ENCODE measurements around the gene EPHB3.

Gene EPHB3

DNA sequence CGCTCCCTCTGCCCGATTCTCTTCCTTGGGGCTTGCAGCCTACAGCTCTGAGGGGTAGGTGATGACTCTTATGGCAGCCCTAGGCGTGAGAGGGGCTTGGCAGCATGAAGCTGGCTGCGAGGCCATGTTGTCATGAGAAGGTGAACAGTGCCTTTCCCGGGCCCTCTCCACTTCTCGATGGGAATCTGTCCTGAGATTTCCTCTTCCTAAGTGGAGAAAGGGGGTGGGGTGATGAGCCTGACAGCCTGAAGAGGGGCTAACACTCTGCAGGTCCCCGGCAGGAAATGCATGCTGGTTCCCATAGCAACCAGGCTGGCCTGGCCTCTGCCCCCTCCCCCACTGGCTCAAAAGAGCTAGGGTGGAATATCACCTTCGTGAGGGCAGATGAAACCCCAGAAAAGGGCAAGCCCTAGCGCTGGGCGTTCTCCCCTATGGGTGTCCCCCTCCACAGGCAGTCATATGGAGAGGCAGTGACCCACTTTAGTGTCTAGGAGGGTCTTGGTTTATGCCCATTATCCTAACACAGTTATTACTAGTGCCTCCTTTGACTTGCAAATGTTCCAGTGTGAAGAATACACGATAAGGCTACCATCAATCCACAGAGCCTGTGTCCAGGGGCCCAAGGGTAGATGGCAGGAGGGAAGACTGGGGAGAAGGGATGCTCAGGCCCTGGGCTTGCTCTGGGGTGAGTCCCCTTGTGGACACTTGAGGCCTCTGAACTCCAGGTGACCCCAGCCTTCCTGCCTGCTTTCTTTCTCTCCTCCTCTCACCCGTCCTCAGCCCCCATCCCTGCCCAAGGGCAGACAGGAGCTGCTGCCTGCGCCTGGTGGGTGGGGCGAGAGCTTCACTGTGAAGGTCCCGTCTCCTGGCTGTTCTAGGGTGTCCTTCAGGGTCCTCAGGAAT is 13.2 kb downstream of the EPHB3 start:
- TF ChIP-seq GATA2 (IDR thresholded peaks at IDR 0.05; ENCODE audit: low read depth, low read length) (no peak), GATA3 (IDR thresholded peaks at IDR 0.05; ENCODE audit: low read depth, low read length) (no peak)

DNA sequence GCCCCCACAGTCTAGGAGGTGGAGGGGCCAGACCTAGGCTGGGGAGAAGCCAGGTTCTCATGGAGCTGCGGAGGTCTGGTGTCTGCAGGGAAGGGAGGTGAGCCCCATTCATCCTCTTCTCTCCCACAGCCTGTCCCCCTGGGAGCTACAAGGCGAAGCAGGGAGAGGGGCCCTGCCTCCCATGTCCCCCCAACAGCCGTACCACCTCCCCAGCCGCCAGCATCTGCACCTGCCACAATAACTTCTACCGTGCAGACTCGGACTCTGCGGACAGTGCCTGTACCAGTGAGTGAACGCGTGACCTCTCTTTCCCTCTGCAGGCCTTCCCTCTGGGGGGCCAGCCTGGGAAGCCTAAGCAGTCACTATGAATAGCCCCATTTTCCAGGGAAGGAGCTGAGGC is 14.1 kb downstream of the EPHB3 start:
- no peak for TF ChIP-seq GATA2 (IDR thresholded peaks at IDR 0.05; ENCODE audit: low read depth, low read length)
- TF ChIP-seq GATA3 (IDR thresholded peaks at IDR 0.05; ENCODE audit: low read depth, low read length): no peak

GRCh38 chr3:184576457-184577240 is 15.1 kb downstream of the EPHB3 start:
- no peak for TF ChIP-seq GATA3 (IDR thresholded peaks at IDR 0.05; ENCODE audit: low read depth, low read length)
- no peak for TF ChIP-seq GATA2 (IDR thresholded peaks at IDR 0.05; ENCODE audit: low read depth, low read length)

GRCh38 chr3:184577546-184577945 is 16.0 kb downstream of the EPHB3 start:
- TF ChIP-seq GATA3 (IDR thresholded peaks at IDR 0.05; ENCODE audit: low read depth, low read length): no peak
- TF ChIP-seq GATA2 (IDR thresholded peaks at IDR 0.05; ENCODE audit: low read depth, low read length): no peak

GRCh38 chr3:184578218-184578617 is 16.6 kb downstream of the EPHB3 start:
- no peak for TF ChIP-seq GATA3 (IDR thresholded peaks at IDR 0.05; ENCODE audit: low read depth, low read length)
- no peak for TF ChIP-seq GATA2 (IDR thresholded peaks at IDR 0.05; ENCODE audit: low read depth, low read length)

DNA sequence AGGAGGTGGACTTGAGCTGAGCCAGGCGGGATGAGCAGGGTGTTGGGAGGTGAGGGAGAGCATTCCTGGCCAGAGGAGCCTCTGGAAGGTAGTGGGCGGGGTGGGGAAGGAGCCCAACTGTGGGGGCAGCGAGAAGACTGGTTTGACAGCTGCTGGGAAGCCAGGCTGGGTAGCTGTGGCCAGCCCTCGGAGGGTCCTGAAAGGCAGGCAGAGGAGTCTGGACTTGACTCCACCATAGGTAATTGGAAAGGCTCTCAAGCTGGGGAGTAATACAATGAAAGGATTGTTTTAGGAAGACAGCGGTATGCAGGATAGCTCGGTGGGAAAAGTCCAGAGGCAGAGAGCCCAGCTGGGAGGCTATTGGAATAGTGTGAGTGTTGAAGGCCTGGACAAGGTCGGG is 17.2 kb downstream of the EPHB3 start:
- TF ChIP-seq GATA3 (IDR thresholded peaks at IDR 0.05; ENCODE audit: low read depth, low read length) (no peak), GATA2 (IDR thresholded peaks at IDR 0.05; ENCODE audit: low read depth, low read length) (no peak)

- TF ChIP-seq GATA2 (IDR thresholded peaks at IDR 0.05; ENCODE audit: low read depth, low read length) (no peak), GATA3 (IDR thresholded peaks at IDR 0.05; ENCODE audit: low read depth, low read length) (no peak)
These were observed 17.9 kb downstream of the EPHB3 start for GRCh38 chr3:184579513-184579912.

DNA sequence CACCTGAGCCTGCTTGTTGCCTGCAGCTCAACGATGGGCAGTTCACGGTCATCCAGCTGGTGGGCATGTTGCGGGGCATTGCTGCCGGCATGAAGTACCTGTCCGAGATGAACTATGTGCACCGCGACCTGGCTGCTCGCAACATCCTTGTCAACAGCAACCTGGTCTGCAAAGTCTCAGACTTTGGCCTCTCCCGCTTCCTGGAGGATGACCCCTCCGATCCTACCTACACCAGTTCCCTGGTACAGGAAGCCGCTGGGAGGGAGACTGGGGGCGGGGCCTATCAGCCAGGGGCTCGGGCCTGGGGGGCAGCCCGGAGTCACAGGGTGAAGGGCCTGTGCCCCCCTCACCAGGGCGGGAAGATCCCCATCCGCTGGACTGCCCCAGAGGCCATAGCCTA is 18.8 kb downstream of the EPHB3 start:
- no peak for TF ChIP-seq GATA2 (IDR thresholded peaks at IDR 0.05; ENCODE audit: low read depth, low read length)
- no peak for TF ChIP-seq GATA3 (IDR thresholded peaks at IDR 0.05; ENCODE audit: low read depth, low read length)

GRCh38 chr3:184581331-184581855 is 19.8 kb downstream of the EPHB3 start:
- TF ChIP-seq GATA2 (IDR thresholded peaks at IDR 0.05; ENCODE audit: low read depth, low read length) (no peak), GATA3 (IDR thresholded peaks at IDR 0.05; ENCODE audit: low read depth, low read length) (no peak)

- TF ChIP-seq GATA2 (IDR thresholded peaks at IDR 0.05; ENCODE audit: low read depth, low read length) (no peak), GATA3 (IDR thresholded peaks at IDR 0.05; ENCODE audit: low read depth, low read length) (no peak)
These were observed 21.3 kb downstream of the EPHB3 start for GRCh38 chr3:184582646-184583577.

DNA sequence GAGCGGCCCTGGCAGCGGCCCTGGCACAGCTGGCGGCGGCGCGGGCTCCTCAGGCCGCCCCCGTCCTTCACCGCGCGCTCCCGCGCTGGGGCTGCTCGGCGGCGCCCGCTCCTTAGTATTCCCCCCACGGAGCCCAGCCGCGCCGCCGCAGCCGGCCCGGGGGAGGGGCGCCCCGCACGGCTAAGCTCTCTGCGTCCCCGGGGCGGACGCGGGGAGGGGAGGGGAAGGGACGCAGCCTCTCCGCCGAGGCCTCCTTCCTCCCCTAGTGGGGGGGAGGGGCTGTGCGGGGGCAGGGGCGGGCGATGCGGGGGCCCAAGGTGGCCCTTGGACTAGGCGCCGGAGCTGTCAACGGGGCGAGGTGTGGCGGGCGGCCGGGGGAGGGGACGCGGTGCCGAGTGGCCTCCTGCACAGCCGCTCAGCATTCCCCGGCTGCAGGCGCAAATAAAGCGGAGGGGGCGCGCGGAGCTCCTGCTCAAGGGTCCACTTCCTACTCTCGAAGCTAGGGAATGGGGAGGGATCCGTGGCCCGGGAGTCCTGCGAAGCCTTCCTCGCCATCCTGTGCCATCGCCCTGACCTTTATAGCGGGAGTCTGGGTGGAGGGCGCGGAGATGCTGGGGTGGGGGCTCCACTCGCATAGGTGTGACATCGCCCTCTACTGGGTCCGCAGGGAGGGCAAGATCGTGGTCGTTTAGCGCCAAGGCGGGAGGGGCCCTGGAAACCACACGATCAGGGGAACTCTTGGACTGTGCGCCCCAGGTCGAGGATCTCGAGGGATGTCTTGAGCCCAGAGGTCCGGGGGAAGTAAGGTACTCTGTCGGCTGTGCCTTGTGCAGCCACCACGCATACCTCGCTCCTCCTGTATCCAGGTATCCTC is 22.2 kb downstream of the EPHB3 start:
- no peak for TF ChIP-seq GATA3 (IDR thresholded peaks at IDR 0.05; ENCODE audit: low read depth, low read length)
- no peak for TF ChIP-seq GATA2 (IDR thresholded peaks at IDR 0.05; ENCODE audit: low read depth, low read length)

GRCh38 chr3:184584464-184584891 is 22.9 kb downstream of the EPHB3 start:
- TF ChIP-seq GATA2 (IDR thresholded peaks at IDR 0.05; ENCODE audit: low read depth, low read length) (no peak), GATA3 (IDR thresholded peaks at IDR 0.05; ENCODE audit: low read depth, low read length) (no peak)

DNA sequence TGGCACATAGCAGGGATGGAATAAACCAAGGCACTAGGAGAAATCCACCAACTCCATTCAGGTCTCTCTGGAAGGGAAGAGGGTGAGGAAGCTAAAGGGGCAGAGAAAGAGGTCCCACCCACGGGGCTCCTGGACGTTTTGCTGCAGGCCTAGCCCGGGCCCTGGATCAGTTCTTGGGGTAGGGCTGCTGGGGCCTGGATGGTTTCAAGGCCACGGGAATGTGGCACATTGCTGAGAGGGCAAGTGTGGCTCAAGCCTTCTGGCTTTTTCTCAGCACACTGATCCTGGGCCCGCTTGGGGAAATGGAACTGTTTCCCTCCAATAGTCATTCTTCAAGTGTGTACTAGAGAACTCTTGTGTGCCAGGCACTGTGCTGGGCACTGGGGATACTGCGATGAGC is 24.0 kb downstream of the EPHB3 start:
- TF ChIP-seq GATA3 (IDR thresholded peaks at IDR 0.05; ENCODE audit: low read depth, low read length): no peak
- no peak for TF ChIP-seq GATA2 (IDR thresholded peaks at IDR 0.05; ENCODE audit: low read depth, low read length)
